Endodermal cell (in vitro differentiated cells): ENCODE results near the gene OR2G3. TPM values are rescaled to one million over a fixed set of nuclear protein-coding genes. Genes with fewer than 3 reads are reported as not detected.

Source experiments
- DNase-seq: peaks from one replicate; pipeline ENCODE4 v3.0.0-alpha.2; 2017
- H3K27ac ChIP-seq: 2 replicates; pipeline ENCODE4 v1.5.1; 2013; ENCODE audit warnings: mild to moderate bottlenecking, low read depth, low read length, moderate library complexity
- H3K27me3 ChIP-seq: 2 replicates; pipeline ENCODE4 v1.6.1; 2013; ENCODE audit warnings: mild to moderate bottlenecking, low read length, moderate library complexity; ENCODE audit not compliant: insufficient read depth, control insufficient read depth, poor library complexity, severe bottlenecking
- H3K36me3 ChIP-seq: 2 replicates; pipeline ENCODE4 v1.7.0; 2013; ENCODE audit warnings: mild to moderate bottlenecking, low read length, moderate library complexity; ENCODE audit not compliant: control insufficient read depth, insufficient read depth
- H3K4me1 ChIP-seq: one replicate; pipeline ENCODE4 v1.7.0; 2013; ENCODE audit warnings: low read length; ENCODE audit not compliant: control insufficient read depth, insufficient read depth
- H3K4me3 ChIP-seq: 2 replicates; pipeline ENCODE4 v1.5.1; 2013; ENCODE audit warnings: mild to moderate bottlenecking, low read length, moderate library complexity
- H3K9ac ChIP-seq: 2 replicates; pipeline ENCODE4 v1.6.1; 2013; ENCODE audit warnings: mild to moderate bottlenecking, low read length, moderate library complexity; ENCODE audit not compliant: poor library complexity, severe bottlenecking; ENCODE audit errors: extremely low read depth
- H3K9me3 ChIP-seq: 2 replicates; pipeline ENCODE4 v1.6.1; 2013; ENCODE audit warnings: mild to moderate bottlenecking, low read length, moderate library complexity; ENCODE audit not compliant: control insufficient read depth
- H3K27ac Mint-ChIP-seq: 2 replicates; pipeline ENCODE4 v1.8.0; 2020; ENCODE audit warnings: mixed read lengths
- H3K27me3 Mint-ChIP-seq: 2 replicates; pipeline ENCODE4 v1.8.0; 2021; ENCODE audit warnings: mild to moderate bottlenecking, mixed read lengths; ENCODE audit not compliant: insufficient read depth
- H3K36me3 Mint-ChIP-seq: 2 replicates; pipeline ENCODE4 v1.8.0; 2020; ENCODE audit warnings: low read depth, mixed read lengths
- H3K4me1 Mint-ChIP-seq: 2 replicates; pipeline ENCODE4 v1.8.0; 2020; ENCODE audit warnings: mixed read lengths
- H3K4me3 Mint-ChIP-seq: 2 replicates; pipeline ENCODE4 v1.8.0; 2020; ENCODE audit warnings: mild to moderate bottlenecking, moderate library complexity, mixed read lengths
- H3K9me3 Mint-ChIP-seq: 2 replicates; pipeline ENCODE4 v1.8.0; 2020; ENCODE audit warnings: mild to moderate bottlenecking, mixed read lengths
- CTCF ChIP-seq: fragments of 200-600 bp; sonication (generic); conservative IDR thresholded peaks from 2 replicates; pipeline ENCODE4 v1.5.0; 2021; ENCODE audit warnings: antibody characterized with exemption, mild to moderate bottlenecking
- WGBS, 2 experiments: methylation state at CpG; one replicate each; pipeline versions ENCODE4 v1.1.5 to v1.1.7; 2013; ENCODE audit warnings: missing lambda C conversion rate in 2 of 2, mixed read lengths in 1 of 2; ENCODE audit not compliant: insufficient coverage in 1 of 2, insufficient read length in 1 of 2; 5-methylcytosine and 5-hydroxymethylcytosine counted together
- total RNA-seq, 2 donors: library from RNA; stranded (reverse); fragmentation: NEBNext Ultra II Directional in 1 of 2; extraction: Animal tissue kit (Norgen Biotek cat#: 25700) in 1 of 2; gene quantifications; 2 replicates in 1 of 2; 3 replicates in 1 of 2; pipeline ENCODE4 v1.2.1, GENCODE V29; 2021

OR2G3 gene
- total RNA-seq, 2 donors from 2014 or later, result not detected

GRCh38 chr1:247576514-247576913, 28.9 kb upstream of the OR2G3 start:
- Mint-ChIP-seq H3K9me3 (no peaks in the 10 kb centered on the region), H3K27ac (no peak overlapping the region), H3K27me3 (no peaks in the 10 kb centered on the region), H3K36me3 (no peaks in the 10 kb centered on the region), H3K4me3 (no peak overlapping the region), H3K4me1 (no peaks in the 10 kb centered on the region)
- no peak for DNase-seq
- Histone ChIP-seq H3K36me3 (no peaks in the 10 kb centered on the region), H3K4me3 (no peak overlapping the region), H3K9me3 (no peaks in the 10 kb centered on the region), H3K9ac (no peak overlapping the region), H3K27me3 (no peaks in the 10 kb centered on the region), H3K4me1 (no peaks in the 10 kb centered on the region), H3K27ac (no peak overlapping the region)
- 64 to 80% methylated on average over 1 to 3 of the region's 3 CpGs for WGBS, 2 experiments
- peak; percentile 75 for TF ChIP-seq CTCF

- H3K36me3 Mint-ChIP-seq, result no peaks in the 10 kb centered on the region
- H3K4me1 Mint-ChIP-seq, result no peaks in the 10 kb centered on the region
- DNase-seq, result no peak
- H3K27me3 Mint-ChIP-seq, result no peaks in the 10 kb centered on the region
- no peaks in the 10 kb centered on the region for H3K36me3 ChIP-seq
- H3K9me3 ChIP-seq, result no peaks in the 10 kb centered on the region
- H3K4me3 ChIP-seq, result no peak overlapping the region
- no peak overlapping the region for H3K4me3 Mint-ChIP-seq
- no peak overlapping the region for H3K9ac ChIP-seq
- no peak overlapping the region for H3K27ac Mint-ChIP-seq
- TF ChIP-seq CTCF, result no peak
- 91% methylated on average over 4 to 5 of the region's 5 CpGs for WGBS, 2 experiments
- H3K9me3 Mint-ChIP-seq, result no peaks in the 10 kb centered on the region
- no peaks in the 10 kb centered on the region for H3K27me3 ChIP-seq
- no peaks in the 10 kb centered on the region for H3K4me1 ChIP-seq
- no peak overlapping the region for H3K27ac ChIP-seq
Measured at GRCh38 chr1:247578946-247579460, 26.4 kb upstream of the OR2G3 start.

DNA sequence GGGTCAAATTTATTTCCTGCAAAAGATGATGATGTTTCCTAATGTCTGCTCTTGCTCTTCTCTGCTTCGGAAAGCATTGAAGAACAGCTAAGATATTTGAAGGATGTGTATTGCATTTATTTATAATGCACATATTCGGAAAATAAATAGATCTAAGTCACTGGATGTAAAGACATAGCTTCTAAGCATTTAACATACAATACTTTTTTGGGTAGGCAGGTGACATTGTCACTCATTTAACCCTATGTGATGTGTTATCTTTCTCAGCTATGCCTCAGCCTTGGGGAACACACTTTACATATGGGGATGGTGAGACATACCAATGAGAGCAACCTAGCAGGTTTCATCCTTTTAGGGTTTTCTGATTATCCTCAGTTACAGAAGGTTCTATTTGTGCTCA, 17.3 kb upstream of the OR2G3 start, which contains the start of gene OR2G2:
TSS of gene OR2G2 (plus strand) at position 301 of the 400 bp plus-strand sequence. CDS start at position 301, 0 bp downstream.
- Histone ChIP-seq H3K27ac (no peak within 1 kb of the TSS), H3K9ac (no peak within 1 kb of the TSS), H3K4me1 (no peaks in the 10 kb centered on the region), H3K4me3 (no peak within 1 kb of the TSS), H3K36me3 (no peaks in the 10 kb centered on the region), H3K9me3 (no peaks in the 10 kb centered on the region), H3K27me3 (no peaks in the 10 kb centered on the region)
- no peak for TF ChIP-seq CTCF
- Mint-ChIP-seq H3K36me3 (no peaks in the 10 kb centered on the region), H3K4me3 (no peak within 1 kb of the TSS), H3K9me3 (peaks cover 9% of the 10 kb centered on the region), H3K27me3 (no peaks in the 10 kb centered on the region), H3K27ac (no peak within 1 kb of the TSS), H3K4me1 (no peaks in the 10 kb centered on the region)
- no peak for DNase-seq
- 90 to 100% methylated on average over 1 to 2 of the region's 2 CpGs for WGBS, 2 experiments
